IPS-NIHi7 (cell line): ENCODE data around the gene IL17RA.

Experiments
- DNase-seq: peaks from one replicate; pipeline ENCODE4 v3.0.0; 2012; ENCODE audit warnings: mixed read lengths; ENCODE audit errors: extremely low spot score

The IL17RA gene

DNA sequence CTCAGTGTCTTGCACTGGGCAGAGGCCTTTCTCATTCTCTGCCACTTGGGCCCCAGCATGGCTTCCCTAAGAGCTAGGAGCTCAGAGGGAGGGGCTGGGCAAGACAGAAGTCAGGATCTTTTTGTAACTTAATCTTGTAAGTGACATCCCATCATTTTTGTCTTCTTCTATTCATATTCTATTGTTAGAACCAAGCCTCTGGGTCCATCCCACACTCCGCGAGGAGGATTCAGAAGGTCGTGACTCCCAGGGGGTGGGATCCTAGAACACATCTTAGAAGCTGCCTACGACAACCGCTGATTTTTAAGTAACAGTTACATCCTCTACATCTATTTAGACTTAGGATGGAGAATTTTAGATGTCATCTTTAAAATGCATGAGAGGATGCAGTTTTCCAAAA is 1.5 kb upstream of the IL17RA start:
- DNase-seq = no peak

DNA sequence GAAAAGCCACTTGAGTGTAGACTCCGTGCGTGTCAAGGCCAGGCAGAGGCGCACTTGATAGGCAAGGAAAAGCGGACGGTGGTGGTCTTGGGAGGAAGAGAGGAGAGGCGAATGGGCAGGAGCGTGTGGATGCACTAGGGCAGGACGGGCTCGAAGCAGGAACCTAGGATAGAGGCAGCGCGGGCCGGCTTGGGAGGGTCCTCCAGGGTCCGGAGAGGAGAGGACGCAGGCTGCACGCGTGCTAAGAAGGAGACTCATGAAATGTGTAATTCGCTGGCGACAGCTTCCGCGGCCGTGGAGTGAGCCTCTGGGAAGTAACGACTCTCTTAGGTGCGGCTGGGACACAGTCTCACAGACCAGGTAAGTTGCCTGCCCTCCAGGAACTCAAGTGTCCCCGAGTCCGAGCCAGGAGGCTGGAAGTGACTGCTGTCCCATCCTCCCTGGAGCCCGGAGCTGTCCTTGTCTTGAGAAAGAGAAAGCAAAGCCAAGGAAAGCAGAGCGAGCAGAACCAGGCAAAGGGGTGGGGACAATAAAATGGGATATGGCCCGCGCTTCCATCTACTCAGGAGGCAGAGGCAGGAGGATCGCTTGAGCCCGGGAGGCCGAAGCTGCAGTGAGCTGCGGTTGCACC is 874 bp upstream of the IL17RA start:
- no peak for DNase-seq

DNA sequence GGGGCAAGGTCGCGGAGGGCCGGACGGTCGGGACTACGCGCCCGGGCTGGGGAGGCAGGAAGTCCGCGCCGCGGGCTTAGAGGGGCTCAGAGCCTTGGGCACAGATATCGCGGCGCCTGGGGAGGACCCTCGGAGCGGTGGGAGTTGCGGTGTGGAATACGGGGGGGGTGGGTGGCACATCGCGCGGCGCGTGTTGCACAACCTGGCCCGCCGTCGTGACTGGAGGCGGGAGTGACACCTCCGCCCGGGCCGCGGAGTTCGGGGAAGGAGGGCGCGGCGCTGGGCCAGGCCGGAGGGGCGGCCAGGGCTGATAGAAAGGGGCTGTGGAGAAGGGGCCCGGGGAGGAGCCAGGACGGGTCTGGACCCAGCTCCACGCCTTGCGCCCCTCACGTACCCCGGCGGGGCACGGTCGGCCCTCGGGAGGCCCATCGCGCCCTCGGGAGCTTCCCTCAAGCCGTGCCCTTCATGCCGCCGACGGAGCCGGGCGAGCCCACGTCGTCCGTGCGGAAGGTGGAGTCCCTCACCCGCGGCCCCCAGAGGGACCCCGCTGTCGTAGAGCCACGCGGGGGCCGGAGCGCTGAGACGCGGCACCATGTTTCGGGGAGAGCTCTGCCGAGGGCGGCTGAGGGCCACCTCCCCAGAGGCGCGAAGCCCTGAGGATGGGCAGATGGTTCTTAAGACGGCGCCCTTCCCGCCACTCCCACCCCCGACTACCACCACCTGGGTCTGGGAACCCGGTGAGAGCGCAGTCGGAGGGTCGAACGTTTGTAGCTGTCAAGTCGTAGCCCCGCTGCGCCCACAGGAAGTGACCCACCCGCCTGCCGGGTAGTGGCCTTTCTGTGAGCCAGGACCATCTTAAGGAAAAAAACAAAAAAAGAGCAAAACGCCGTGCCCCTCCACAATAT is 729 bp downstream of the IL17RA start:
- no peak for DNase-seq

DNA sequence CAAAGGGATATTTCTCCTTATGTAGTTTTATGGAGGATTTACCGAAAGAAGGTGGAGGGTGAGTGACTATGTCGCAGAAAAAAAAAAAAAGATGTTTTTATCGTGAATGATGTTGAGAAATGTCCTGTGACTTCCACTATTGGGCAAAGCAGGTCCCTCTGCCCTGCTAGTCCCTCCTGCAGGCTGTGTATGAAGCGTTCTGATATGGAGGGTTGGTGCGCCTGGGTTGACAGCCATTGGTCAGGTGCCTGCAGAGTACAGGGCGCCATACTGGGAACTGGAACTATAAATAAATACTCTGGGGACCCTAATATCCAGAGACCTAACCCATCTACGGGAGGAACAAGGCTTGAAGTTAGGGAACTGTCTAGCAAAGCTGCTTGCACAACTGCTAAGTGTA is 1.5 kb downstream of the IL17RA start:
- no peak for DNase-seq

- no peak for DNase-seq
Measured at GRCh38 chr22:17086788-17087497, 2.1 kb downstream of the IL17RA start.

GRCh38 chr22:17087498-17088131 is 2.8 kb downstream of the IL17RA start:
- no peak for DNase-seq

GRCh38 chr22:17090550-17090949 is 5.8 kb downstream of the IL17RA start:
- DNase-seq = no peak

GRCh38 chr22:17091851-17092250 is 7.1 kb downstream of the IL17RA start:
- DNase-seq = no peak

- DNase-seq = no peak
Measured at GRCh38 chr22:17093081-17093480, 8.3 kb downstream of the IL17RA start.

DNA sequence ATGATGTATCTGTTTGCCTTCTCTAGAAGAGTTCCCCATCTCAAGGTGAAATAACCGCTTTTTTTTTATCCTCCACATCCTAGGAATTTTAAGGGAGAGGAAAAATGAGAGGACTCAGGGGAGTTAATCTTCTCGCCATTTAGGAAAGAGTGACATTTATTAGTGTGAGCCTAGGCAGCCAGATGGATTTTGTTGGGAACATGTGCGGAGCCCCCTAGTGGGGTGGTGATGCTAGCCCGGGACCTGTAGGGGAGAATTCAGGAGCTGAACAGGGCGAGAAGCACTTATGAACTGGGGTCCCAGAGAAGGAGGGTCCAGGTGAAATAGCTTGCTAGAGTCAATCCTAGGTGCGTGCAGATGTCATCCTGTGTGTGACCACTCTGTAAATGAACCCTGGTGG is 10.7 kb downstream of the IL17RA start:
- DNase-seq = peak; percentile 77

GRCh38 chr22:17096071-17096470 is 11.3 kb downstream of the IL17RA start:
- no peak for DNase-seq

- no peak for DNase-seq
Measured at GRCh38 chr22:17097062-17097461, 12.3 kb downstream of the IL17RA start.

- DNase-seq = no peak
Measured at GRCh38 chr22:17097701-17098100, 12.9 kb downstream of the IL17RA start.

DNA sequence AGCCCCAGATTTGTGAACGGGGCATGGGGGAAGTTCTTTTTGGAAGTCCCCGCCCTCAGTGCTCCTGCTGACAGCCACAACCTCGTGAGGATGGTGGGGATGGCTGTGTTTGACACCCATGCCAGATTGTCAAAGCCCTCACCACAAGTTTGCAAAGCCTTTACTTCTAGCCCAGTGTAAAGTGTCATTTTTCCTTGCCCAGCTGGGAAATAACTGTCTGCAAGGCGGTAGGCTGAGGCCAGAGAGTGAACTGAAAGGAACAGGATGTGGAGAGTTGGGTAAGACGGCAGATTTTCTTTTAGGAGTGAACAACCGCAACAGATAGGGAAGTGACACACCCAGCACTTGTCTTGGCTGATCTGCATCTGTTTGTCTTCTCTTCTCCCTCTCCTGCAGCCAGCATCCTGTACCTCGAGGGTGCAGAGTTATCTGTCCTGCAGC is 13.6 kb downstream of the IL17RA start:
- no peak for DNase-seq

- no peak for DNase-seq
Measured at GRCh38 chr22:17100621-17101020, 15.8 kb downstream of the IL17RA start.

- no peak for DNase-seq
Measured at GRCh38 chr22:17101475-17102296, 16.9 kb downstream of the IL17RA start.

DNA sequence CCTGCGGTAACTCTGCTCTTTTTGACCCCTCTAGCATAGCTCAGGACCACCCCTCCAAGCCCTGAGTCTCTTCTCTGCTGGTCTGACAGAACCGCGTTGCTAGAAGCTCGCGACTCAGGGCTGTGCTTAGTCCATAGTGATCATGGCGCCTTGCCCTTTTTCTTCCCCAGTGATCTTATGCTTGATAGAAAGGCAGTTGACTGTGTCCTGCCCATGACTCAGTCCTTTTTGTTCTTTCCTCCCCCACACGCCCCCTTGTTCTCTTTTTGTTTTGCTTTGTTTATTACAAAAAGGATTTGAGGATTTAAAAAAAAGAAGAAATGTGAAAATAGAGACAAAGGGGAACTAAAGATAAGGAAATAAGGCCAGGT is 17.5 kb downstream of the IL17RA start:
- no peak for DNase-seq

DNA sequence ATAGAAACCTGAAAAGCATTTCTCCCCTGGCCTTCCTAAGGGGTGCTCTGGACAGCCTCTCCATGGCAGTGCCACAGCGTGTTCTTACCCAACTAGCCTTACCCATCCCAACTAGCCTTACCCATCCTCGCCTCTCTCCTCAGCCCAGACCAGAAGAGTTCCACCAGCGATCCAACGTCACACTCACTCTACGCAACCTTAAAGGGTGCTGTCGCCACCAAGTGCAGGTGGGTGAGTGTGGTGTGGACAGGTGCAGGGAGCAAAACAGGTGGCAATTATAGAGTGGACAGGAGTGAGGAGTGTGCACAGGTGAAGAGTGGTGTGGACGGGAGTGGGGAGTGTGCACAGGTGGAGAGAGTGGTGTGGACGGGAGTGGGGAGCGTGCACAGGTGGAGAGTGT is 18.6 kb downstream of the IL17RA start:
- no peak for DNase-seq

DNA sequence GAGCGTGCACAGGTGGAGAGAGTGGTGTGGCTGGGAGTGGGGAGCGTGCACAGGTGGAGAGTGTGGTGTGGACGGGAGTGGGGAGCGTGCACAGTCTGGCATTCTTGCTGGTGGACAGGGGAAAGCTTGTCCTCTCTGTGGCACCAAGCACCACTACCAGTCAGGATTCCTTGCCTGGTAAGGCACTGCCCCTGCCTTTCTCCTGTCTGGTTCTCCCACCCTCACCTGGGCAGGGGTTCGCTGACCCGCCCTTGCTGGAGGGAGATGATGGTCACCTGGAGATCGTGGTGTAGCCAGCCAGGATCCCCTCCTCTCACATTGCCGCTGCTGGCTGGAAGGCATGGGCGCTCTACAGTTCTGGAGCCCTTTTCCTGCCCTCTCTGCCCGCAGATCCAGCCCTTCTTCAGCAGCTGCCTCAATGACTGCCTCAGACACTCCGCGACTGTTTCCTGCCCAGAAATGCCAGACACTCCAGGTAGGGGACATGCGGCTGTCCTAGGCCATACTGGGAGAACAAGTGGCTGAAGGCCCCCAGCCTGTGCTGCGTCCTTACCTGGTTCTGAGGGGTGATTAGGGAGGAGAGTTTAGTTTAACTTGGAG is 19.6 kb downstream of the IL17RA start:
- no peak for DNase-seq

DNA sequence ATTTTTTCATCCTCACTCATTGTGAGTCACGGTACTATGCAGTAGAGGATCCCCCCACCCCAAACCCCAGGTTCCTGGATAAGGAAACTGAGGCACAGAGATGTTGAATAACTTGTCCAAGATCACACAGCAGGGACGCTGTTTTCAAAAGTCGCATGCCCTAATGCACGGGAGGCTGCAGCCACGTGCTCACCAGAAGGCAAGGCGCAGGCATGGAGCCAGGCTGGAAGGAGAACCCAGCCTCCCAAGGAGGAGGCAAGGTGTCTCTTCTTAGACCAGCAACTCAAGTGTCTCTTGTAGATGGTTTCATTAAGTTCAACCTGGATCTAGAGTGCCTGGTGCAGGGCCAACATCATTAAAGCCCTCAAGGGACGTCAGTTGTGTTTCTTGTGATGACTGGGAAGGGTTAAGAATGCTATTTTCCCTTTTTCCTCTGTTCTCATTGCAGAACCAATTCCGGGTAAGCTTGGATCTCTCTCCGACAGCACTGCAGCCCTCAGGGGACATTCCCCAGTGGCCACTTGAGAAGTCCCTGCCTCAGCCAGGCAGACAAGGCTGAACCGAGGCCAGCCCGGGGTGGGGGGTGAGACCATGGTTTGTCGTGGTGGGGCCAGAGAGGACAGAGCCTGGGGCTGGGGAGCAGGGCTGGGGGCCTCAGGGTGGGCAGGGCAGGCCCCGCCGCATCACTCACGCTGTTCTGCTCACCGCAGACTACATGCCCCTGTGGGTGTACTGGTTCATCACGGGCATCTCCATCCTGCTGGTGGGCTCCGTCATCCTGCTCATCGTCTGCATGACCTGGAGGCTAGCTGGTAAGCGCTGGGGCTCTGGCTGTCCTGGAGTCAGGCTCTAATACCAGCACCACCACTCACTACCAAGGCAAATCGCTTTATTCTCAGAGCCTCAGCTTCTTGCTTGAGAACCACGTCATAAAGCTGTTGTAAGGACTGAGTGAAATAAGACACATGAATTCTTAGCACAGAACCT is 20.6 kb downstream of the IL17RA start:
- no peak for DNase-seq
